ENCODE measurements around the gene INAFM2. TPM values are rescaled to one million over a fixed set of nuclear protein-coding genes. Genes with fewer than 3 reads are reported as not detected.

Gene INAFM2
- total RNA-seq, 2 experiments from 2014 or later = 6.8 to 7.0 TPM

- ATAC-seq (ENCODE audit: poor library complexity) (no peak), DNase-seq (no peak)
- no peak overlapping the region for H3K27ac ChIP-seq (ENCODE audit: low read depth in 1 of 2, low read length in 2 of 2)
- peaks cover 8% of the 10 kb centered on the region for H3K4me1 ChIP-seq (ENCODE audit: insufficient read depth, low read length)
- POLR2A ChIA-PET = no interaction called here
- H3K27ac Mint-ChIP-seq = no peak overlapping the region
- H3K36me3 ChIP-seq (ENCODE audit: insufficient read depth, low read length) = peaks cover 52% of the 10 kb centered on the region
- intact Hi-C loops (cut with DNase I, micrococcal nuclease) = no loop called here
- no peak overlapping the region for H3K4me3 ChIP-seq (ENCODE audit: low read length)
- no peaks in the 10 kb centered on the region for H3K4me1 Mint-ChIP-seq (ENCODE audit: low read depth)
- TF ChIP-seq, protein P1, sequence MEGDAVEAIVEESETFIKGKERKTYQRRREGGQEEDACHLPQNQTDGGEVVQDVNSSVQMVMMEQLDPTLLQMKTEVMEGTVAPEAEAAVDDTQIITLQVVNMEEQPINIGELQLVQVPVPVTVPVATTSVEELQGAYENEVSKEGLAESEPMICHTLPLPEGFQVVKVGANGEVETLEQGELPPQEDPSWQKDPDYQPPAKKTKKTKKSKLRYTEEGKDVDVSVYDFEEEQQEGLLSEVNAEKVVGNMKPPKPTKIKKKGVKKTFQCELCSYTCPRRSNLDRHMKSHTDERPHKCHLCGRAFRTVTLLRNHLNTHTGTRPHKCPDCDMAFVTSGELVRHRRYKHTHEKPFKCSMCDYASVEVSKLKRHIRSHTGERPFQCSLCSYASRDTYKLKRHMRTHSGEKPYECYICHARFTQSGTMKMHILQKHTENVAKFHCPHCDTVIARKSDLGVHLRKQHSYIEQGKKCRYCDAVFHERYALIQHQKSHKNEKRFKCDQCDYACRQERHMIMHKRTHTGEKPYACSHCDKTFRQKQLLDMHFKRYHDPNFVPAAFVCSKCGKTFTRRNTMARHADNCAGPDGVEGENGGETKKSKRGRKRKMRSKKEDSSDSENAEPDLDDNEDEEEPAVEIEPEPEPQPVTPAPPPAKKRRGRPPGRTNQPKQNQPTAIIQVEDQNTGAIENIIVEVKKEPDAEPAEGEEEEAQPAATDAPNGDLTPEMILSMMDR (IDR thresholded peaks at IDR 0.05) = no peak
- peaks cover 33% of the 10 kb centered on the region for H3K36me3 Mint-ChIP-seq (ENCODE audit: low read depth)
- H3K9me3 Mint-ChIP-seq = no peaks in the 10 kb centered on the region
- no peaks in the 10 kb centered on the region for H3K9me3 ChIP-seq (ENCODE audit: control insufficient read depth in 1 of 2, insufficient read depth in 1 of 2, low read length in 2 of 2)
- H3K27me3 ChIP-seq (ENCODE audit: control insufficient read depth in 1 of 2, insufficient read depth in 2 of 2, low read length in 2 of 2) = peaks cover 0 to 4% of the 10 kb centered on the region in 2 experiments
- CTCF ChIA-PET = interaction anchor here (2.1 kb wide), 1 partner anchor 9 kb away, joined by 7 read pairs; no protein-coding TSS in a partner anchor
- no peak overlapping the region for H3K4me3 Mint-ChIP-seq
- H3K27me3 Mint-ChIP-seq = no peaks in the 10 kb centered on the region
Observed at GRCh38 chr15:40287968-40288367, 35.5 kb upstream of the INAFM2 start.

DNA sequence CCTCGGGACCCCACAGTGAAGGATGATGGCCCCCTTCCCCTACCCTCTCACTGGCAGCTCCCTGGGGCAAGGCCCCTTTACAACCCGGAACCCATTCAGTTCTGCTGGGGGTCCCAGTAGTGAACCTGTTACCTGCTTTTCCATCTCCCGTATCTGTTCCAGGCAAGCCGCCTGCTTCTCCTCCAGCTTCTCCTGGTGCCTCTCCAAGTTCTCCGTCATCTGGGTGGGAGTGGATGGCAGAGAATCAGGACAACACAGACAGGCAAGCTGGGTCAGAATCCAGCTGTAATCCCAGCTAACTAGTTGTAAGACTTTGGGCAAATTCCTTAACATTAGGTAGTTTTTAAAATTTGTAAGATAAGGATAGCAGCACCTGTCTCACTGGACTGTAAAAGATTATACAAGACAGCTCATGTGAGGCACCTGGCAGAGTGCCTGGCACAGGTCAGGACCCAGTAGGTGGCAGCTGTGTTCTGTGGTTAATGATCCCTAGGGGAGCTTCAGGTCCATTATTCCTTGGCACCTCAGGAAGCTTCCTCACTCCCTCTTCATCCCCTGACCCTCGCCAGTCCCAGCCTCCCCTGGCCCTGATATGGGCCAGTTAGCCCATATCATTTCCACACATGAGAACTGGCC lies 34.2 kb upstream of the INAFM2 start:
- DNase-seq (no peak), ATAC-seq (ENCODE audit: poor library complexity) (no peak)
- no peak overlapping the region for H3K4me3 Mint-ChIP-seq
- Histone ChIP-seq H3K27ac (ENCODE audit: low read depth in 1 of 2, low read length in 2 of 2) (no peak overlapping the region), H3K4me1 (ENCODE audit: insufficient read depth, low read length) (no peaks in the 10 kb centered on the region), H3K27me3 (ENCODE audit: control insufficient read depth in 1 of 2, insufficient read depth in 2 of 2, low read length in 2 of 2) (no peaks in the 10 kb centered on the region), H3K4me3 (ENCODE audit: low read length) (no peak overlapping the region), H3K36me3 (ENCODE audit: insufficient read depth, low read length) (peaks cover 65% of the 10 kb centered on the region), H3K9me3 (ENCODE audit: control insufficient read depth in 1 of 2, insufficient read depth in 1 of 2, low read length in 2 of 2) (no peaks in the 10 kb centered on the region)
- CTCF ChIA-PET = interaction anchor here (0.8 to 2.1 kb wide), 3 partner anchors 10 to 48 kb away, joined by 3 to 7 read pairs (median 3); no protein-coding TSS in a partner anchor
- intact Hi-C loops (cut with DNase I, micrococcal nuclease) = no loop called here
- H3K4me1 Mint-ChIP-seq (ENCODE audit: low read depth) = no peaks in the 10 kb centered on the region
- peaks cover 41% of the 10 kb centered on the region for H3K36me3 Mint-ChIP-seq (ENCODE audit: low read depth)
- no peaks in the 10 kb centered on the region for H3K27me3 Mint-ChIP-seq
- POLR2A ChIA-PET = interaction anchor here (1.2 to 1.8 kb wide), 2 partner anchors 13 to 38 kb away, joined by 3 to 4 read pairs; no protein-coding TSS in a partner anchor
- H3K9me3 Mint-ChIP-seq = no peaks in the 10 kb centered on the region
- TF ChIP-seq, protein P1 (IDR thresholded peaks at IDR 0.05) = no peak
- H3K27ac Mint-ChIP-seq = no peak overlapping the region

GRCh38 chr15:40290545-40290917 lies 33.0 kb upstream of the INAFM2 start:
- H3K4me1 ChIP-seq (ENCODE audit: insufficient read depth, low read length) = no peaks in the 10 kb centered on the region
- no peaks in the 10 kb centered on the region for H3K4me1 Mint-ChIP-seq (ENCODE audit: low read depth)
- ATAC-seq (ENCODE audit: poor library complexity) (no peak), DNase-seq (no peak)
- ChIA-PET POLR2A (interaction anchor here (0.6 to 1.8 kb wide), 2 partner anchors 12 to 192 kb away, joined by 4 read pairs; no protein-coding TSS in a partner anchor), CTCF (interaction anchor here (1.5 kb wide), 1 partner anchor 47 kb away, joined by 3 read pairs; no protein-coding TSS in a partner anchor)
- TF ChIP-seq, protein P1 (IDR thresholded peaks at IDR 0.05) = no peak
- peaks cover 77% of the 10 kb centered on the region for H3K36me3 ChIP-seq (ENCODE audit: insufficient read depth, low read length)
- no peaks in the 10 kb centered on the region for H3K27me3 Mint-ChIP-seq
- H3K27ac Mint-ChIP-seq = no peak overlapping the region
- no peaks in the 10 kb centered on the region for H3K9me3 Mint-ChIP-seq
- H3K27ac ChIP-seq (ENCODE audit: low read depth in 1 of 2, low read length in 2 of 2) = no peak overlapping the region
- H3K27me3 ChIP-seq (ENCODE audit: control insufficient read depth in 1 of 2, insufficient read depth in 2 of 2, low read length in 2 of 2) = no peaks in the 10 kb centered on the region
- peaks cover 52% of the 10 kb centered on the region for H3K36me3 Mint-ChIP-seq (ENCODE audit: low read depth)
- H3K4me3 ChIP-seq (ENCODE audit: low read length) = no peak overlapping the region
- intact Hi-C loops (cut with DNase I, micrococcal nuclease) = no loop called here
- no peak overlapping the region for H3K4me3 Mint-ChIP-seq
- H3K9me3 ChIP-seq (ENCODE audit: control insufficient read depth in 1 of 2, insufficient read depth in 1 of 2, low read length in 2 of 2) = no peaks in the 10 kb centered on the region
